Measurements from ENCODE around the gene NPC2. TPM values are rescaled to one million over a fixed set of nuclear protein-coding genes. Genes with fewer than 3 reads are reported as not detected.

The NPC2 gene
- total RNA-seq, 2 experiments from 2014 or later: 25.0 to 35.6 TPM

DNA sequence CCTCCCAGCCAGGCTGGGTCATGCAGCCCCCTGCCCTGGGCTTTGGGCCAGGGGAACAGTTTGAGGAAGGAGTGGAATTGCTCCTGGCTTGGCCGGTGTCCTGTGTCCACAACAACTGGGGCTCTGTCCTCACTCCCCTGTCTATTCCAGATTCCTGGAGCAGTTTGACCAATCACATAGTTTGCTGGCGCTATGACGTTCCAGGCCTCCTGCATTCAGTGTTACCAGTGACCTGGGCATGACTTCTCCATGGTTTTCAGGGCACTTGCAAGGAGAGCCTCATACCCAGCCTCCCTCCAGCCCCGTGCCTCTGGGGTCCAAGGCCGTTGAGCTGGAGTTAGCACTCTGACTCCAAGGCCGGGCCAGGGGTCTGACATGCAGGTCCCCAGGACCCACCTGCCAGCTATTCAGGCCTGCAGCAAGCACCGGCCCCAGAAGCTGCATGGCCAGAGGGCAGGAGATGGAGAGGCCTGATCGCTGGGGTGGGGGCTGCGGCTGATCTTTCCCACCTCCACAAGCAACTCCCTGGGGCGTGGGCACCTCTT is 34.7 kb upstream of the NPC2 start:
- H3K27ac Mint-ChIP-seq: no peak overlapping the region
- no peaks in the 10 kb centered on the region for H3K9me3 Mint-ChIP-seq (ENCODE audit: low read depth)
- H3K4me1 Mint-ChIP-seq: no peaks in the 10 kb centered on the region
- peaks cover 15% of the 10 kb centered on the region for H3K27me3 Mint-ChIP-seq
- H3K4me3 Mint-ChIP-seq: no peak overlapping the region
- CTCF ChIA-PET: no interaction called here
- H3K36me3 Mint-ChIP-seq: no peaks in the 10 kb centered on the region
- no peak for ATAC-seq
- DNase-seq: no peak

DNA sequence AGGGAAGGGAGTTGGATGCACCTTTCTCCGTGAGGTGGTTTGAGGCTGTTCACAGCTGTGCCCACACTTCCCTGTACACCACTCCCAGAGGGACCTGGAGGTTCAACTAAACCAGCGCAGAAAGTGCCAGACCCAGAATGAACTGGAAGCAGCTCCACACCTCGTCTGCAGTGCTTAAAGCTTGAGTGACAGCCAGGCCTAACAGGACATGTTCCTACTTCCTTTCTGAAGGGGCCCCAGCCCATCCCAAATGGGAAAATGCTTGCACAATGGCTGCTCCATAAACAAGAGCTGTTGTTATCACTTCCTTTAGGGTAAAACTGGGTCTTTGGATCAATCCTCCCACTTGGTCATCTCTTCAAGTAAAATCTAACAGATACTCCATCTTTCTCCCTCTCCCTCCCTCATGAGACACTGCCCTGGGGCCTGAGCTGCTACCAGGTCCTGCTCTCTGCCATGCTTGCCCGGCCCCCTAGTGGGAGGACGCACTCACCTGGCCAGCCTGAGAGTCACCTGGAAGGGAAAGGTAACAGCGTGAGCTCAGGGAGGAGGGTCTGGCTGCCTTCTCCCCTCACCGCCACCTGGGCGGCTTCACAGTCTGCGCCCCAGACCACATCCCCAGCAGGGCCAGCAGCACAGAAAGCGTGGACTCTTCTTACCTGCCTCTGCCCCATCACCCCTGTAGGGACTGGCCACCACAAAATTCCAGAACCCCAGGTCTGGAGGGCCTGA is 33.9 kb upstream of the NPC2 start:
- CTCF ChIA-PET: interaction anchor here (1.3 kb wide), 1 partner anchor 11 kb away, joined by 3 read pairs; no protein-coding TSS in a partner anchor
- no peaks in the 10 kb centered on the region for H3K9me3 Mint-ChIP-seq (ENCODE audit: low read depth)
- no peak overlapping the region for H3K4me3 Mint-ChIP-seq
- no peaks in the 10 kb centered on the region for H3K36me3 Mint-ChIP-seq
- ATAC-seq: no peak
- H3K27ac Mint-ChIP-seq: no peak overlapping the region
- peaks cover 15% of the 10 kb centered on the region for H3K27me3 Mint-ChIP-seq
- H3K4me1 Mint-ChIP-seq: no peaks in the 10 kb centered on the region
- DNase-seq: no peak

DNA sequence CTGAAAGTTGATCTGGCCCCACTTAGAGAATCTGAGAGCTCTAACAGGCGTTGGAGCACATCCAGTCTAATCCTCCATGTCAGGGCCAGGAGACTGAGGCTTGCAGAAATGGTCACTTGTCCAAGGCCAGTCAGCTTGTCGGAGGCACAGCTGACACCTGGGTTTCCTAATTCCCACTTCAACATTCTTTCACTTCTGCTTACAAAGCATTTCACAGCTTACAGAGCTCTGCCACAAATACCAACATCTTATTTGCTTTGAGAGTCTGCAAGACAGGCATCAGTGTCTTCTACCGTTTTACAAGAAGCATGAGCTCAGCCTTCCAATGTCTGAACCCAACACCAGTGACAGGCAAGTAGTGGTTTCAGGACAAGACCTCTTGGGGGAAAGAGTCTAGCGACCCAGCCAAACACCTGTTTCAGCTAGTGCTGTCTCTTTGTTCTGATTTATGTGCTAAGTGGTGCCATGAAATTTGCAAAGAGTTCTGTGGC is 32.3 kb upstream of the NPC2 start:
- Mint-ChIP-seq H3K27me3 (peaks cover 15% of the 10 kb centered on the region), H3K9me3 (ENCODE audit: low read depth) (no peaks in the 10 kb centered on the region), H3K27ac (no peak overlapping the region), H3K4me1 (no peaks in the 10 kb centered on the region), H3K4me3 (no peak overlapping the region), H3K36me3 (no peaks in the 10 kb centered on the region)
- ATAC-seq (no peak), DNase-seq (no peak)
- CTCF ChIA-PET: interaction anchor here (1.3 kb wide), 1 partner anchor 10 kb away, joined by 3 read pairs; no protein-coding TSS in a partner anchor

DNA sequence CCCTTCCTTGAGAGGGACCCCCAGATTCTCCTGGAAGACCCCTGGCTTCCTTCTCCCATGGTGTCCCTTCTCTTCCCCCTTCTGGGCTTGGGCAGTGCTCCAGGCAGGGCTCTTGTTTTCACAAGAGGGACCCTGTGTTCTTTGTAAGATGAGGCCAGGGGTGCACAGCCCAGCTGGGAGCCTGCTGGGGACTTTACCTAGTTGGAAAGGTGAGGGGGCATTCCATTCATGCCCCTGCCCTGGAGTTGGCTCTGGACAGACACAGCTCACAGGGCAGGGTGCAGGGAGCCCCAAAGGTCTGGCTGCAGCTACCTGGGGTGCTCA is 31.7 kb upstream of the NPC2 start:
- Mint-ChIP-seq H3K4me3 (no peak overlapping the region), H3K9me3 (ENCODE audit: low read depth) (no peaks in the 10 kb centered on the region), H3K27ac (no peak overlapping the region), H3K27me3 (peaks cover 18% of the 10 kb centered on the region), H3K4me1 (no peaks in the 10 kb centered on the region), H3K36me3 (no peaks in the 10 kb centered on the region)
- DNase-seq (no peak), ATAC-seq (no peak)
- CTCF ChIA-PET: no interaction called here

DNA sequence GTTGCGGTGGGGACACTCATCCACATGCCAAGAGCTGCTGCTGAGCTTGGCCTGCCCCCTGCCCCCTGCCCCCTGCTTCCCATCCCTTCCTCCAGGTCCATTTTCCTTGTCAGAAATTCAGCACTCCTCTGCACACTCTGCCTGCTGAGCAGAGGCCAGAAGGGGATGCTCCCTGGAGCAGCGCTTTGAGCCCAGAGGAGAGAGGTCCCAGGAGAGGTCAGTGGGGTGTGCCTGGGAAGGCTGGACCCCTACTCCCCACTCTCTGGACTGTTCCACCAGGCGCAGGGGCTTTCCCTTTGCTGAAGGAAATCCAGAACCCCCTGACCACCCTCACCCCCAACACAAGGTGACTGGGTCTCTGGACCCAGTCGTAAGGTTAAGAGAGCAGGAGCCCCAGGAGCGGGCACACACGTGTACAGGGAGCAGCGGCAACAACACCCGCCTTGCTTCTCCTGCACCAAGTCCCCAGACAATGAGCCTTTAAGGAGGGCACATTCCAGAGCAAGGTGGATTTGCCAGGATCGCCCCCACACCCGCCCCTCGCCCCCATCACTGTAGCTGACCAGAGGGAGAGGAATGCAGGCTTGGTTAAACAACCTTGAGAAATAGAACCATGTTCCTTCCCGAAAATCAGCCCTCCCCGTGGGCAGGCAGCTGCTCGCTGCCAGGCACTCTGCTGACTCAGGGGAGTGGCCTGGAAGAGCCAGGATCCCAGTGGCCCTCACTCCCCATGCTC is 31.1 kb upstream of the NPC2 start:
- CTCF ChIA-PET: no interaction called here
- no peak for ATAC-seq
- DNase-seq: no peak
- no peak overlapping the region for H3K27ac Mint-ChIP-seq
- H3K4me1 Mint-ChIP-seq: no peaks in the 10 kb centered on the region
- no peaks in the 10 kb centered on the region for H3K9me3 Mint-ChIP-seq (ENCODE audit: low read depth)
- H3K27me3 Mint-ChIP-seq: peaks cover 18% of the 10 kb centered on the region
- H3K4me3 Mint-ChIP-seq: no peak overlapping the region
- H3K36me3 Mint-ChIP-seq: no peaks in the 10 kb centered on the region

GRCh38 chr14:74522740-74523139 is 29.6 kb upstream of the NPC2 start:
- H3K27ac Mint-ChIP-seq: no peak overlapping the region
- H3K4me1 Mint-ChIP-seq: no peaks in the 10 kb centered on the region
- no peak for ATAC-seq
- CTCF ChIA-PET: no interaction called here
- H3K36me3 Mint-ChIP-seq: no peaks in the 10 kb centered on the region
- no peak for DNase-seq
- peaks cover 25% of the 10 kb centered on the region for H3K27me3 Mint-ChIP-seq
- H3K4me3 Mint-ChIP-seq: no peak overlapping the region
- H3K9me3 Mint-ChIP-seq (ENCODE audit: low read depth): no peaks in the 10 kb centered on the region

GRCh38 chr14:74521756-74522155 is 28.7 kb upstream of the NPC2 start:
- Mint-ChIP-seq H3K27ac (no peak overlapping the region), H3K4me1 (no peaks in the 10 kb centered on the region), H3K36me3 (no peaks in the 10 kb centered on the region), H3K9me3 (ENCODE audit: low read depth) (no peaks in the 10 kb centered on the region), H3K4me3 (no peak overlapping the region), H3K27me3 (peaks cover 26% of the 10 kb centered on the region)
- DNase-seq: no peak
- no peak for ATAC-seq
- CTCF ChIA-PET: no interaction called here

GRCh38 chr14:74519316-74520074 is 26.4 kb upstream of the NPC2 start:
- H3K27ac Mint-ChIP-seq: no peak overlapping the region
- no peaks in the 10 kb centered on the region for H3K36me3 Mint-ChIP-seq
- H3K9me3 Mint-ChIP-seq (ENCODE audit: low read depth): no peaks in the 10 kb centered on the region
- H3K4me1 Mint-ChIP-seq: peaks cover 5% of the 10 kb centered on the region
- H3K4me3 Mint-ChIP-seq: no peak overlapping the region
- H3K27me3 Mint-ChIP-seq: peaks cover 27% of the 10 kb centered on the region
- CTCF ChIA-PET: no interaction called here
- DNase-seq (no peak), ATAC-seq (no peak)

GRCh38 chr14:74518221-74518620 is 25.1 kb upstream of the NPC2 start:
- peaks cover 11% of the 10 kb centered on the region for H3K4me1 Mint-ChIP-seq
- no peak for ATAC-seq
- DNase-seq: no peak
- H3K9me3 Mint-ChIP-seq (ENCODE audit: low read depth): no peaks in the 10 kb centered on the region
- no peaks in the 10 kb centered on the region for H3K36me3 Mint-ChIP-seq
- no peak overlapping the region for H3K4me3 Mint-ChIP-seq
- no peak overlapping the region for H3K27ac Mint-ChIP-seq
- H3K27me3 Mint-ChIP-seq: peaks cover 34% of the 10 kb centered on the region
- CTCF ChIA-PET: no interaction called here

DNA sequence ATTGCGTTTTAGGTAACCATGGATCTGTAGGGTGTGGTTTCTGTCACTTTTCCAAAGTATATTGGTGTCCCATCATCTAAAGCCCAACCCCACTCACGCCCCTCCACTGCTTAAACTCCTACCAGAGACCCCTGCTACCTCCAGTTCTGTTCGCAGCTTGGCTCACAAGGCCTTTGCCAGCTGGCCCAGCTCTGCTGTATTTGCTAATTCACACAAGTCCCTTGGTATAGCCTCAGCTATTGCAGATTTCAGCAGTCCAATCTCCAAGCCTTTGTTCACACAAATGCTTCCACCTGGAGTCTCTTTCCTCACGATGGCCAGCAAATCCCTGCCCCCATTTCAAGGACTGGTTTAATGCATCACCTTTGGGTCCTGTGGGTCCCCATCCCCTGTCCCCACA is 24.6 kb upstream of the NPC2 start:
- ATAC-seq: no peak
- Mint-ChIP-seq H3K27me3 (peaks cover 39% of the 10 kb centered on the region), H3K4me1 (peaks cover 11% of the 10 kb centered on the region), H3K36me3 (no peaks in the 10 kb centered on the region), H3K27ac (no peak overlapping the region), H3K4me3 (no peak overlapping the region), H3K9me3 (ENCODE audit: low read depth) (no peaks in the 10 kb centered on the region)
- no peak for DNase-seq
- CTCF ChIA-PET: no interaction called here

GRCh38 chr14:74516451-74517160 is 23.5 kb upstream of the NPC2 start:
- DNase-seq: no peak
- Mint-ChIP-seq H3K9me3 (ENCODE audit: low read depth) (no peaks in the 10 kb centered on the region), H3K4me3 (no peak overlapping the region), H3K4me1 (peaks cover 11% of the 10 kb centered on the region), H3K27me3 (peaks cover 41% of the 10 kb centered on the region), H3K36me3 (no peaks in the 10 kb centered on the region), H3K27ac (no peak overlapping the region)
- no peak for ATAC-seq
- CTCF ChIA-PET: no interaction called here

- CTCF ChIA-PET: interaction anchor here (0.9 kb wide), 1 partner anchor 10 kb away, joined by 3 read pairs; no protein-coding TSS in a partner anchor
Observed at GRCh38 chr14:74515891-74516412, 22.8 kb upstream of the NPC2 start.

More at GRCh38 chr14:74515891-74516412, 22.8 kb upstream of the NPC2 start:
- DNase-seq (no peak), ATAC-seq (no peak)
- Mint-ChIP-seq H3K9me3 (ENCODE audit: low read depth) (no peaks in the 10 kb centered on the region), H3K4me3 (no peak overlapping the region), H3K27ac (no peak overlapping the region), H3K27me3 (peaks cover 42% of the 10 kb centered on the region), H3K36me3 (no peaks in the 10 kb centered on the region), H3K4me1 (peaks cover 11% of the 10 kb centered on the region)

Data from activated CD8-positive, alpha-beta memory T cell treated with anti-CD3 and anti-CD28 coated beads, Interleukin-2, amount 10 ng/mL, durations not matched to agents 7 days and 5 days (primary cell).